Measurements from ENCODE around the gene RADX.
"Not testable (repeated sequence)": the region's sequence is repeated elsewhere in the genome, so short reads cannot be mapped to it uniquely, and the experiment has no call there.

The RADX gene

GRCh38 chrX:106653625-106654024 is 41.8 kb downstream of the RADX start:
- H3K36me3 ChIP-seq (ENCODE audit: control insufficient read depth in 2 of 2, insufficient read depth in 1 of 2, low read length in 2 of 2): peaks cover 35 to 46% of the 10 kb centered on the region in 2 experiments
- TF ChIP-seq, protein P1, sequence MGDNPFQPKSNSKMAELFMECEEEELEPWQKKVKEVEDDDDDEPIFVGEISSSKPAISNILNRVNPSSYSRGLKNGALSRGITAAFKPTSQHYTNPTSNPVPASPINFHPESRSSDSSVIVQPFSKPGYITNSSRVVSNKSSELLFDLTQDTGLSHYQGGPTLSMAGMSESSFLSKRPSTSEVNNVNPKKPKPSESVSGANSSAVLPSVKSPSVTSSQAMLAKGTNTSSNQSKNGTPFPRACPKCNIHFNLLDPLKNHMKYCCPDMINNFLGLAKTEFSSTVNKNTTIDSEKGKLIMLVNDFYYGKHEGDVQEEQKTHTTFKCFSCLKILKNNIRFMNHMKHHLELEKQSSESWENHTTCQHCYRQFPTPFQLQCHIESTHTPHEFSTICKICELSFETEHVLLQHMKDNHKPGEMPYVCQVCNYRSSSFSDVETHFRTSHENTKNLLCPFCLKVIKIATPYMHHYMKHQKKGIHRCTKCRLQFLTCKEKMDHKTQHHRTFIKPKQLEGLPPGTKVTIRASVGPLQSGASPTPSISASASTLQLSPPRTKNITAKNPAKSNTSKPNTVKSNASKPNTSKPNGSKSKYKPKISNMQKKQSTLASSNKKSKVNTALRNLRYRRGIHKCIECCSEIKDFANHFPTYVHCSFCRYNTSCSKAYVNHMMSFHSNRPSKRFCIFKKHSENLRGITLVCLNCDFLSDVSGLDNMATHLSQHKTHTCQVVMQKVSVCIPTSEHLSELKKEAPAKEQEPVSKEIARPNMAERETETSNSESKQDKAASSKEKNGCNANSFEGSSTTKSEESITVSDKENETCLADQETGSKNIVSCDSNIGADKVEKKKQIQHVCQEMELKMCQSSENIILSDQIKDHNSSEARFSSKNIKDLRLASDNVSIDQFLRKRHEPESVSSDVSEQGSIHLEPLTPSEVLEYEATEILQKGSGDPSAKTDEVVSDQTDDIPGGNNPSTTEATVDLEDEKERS (tag by site-specific recombination; IDR thresholded peaks at IDR 0.05): 0 out of 2 replicates have a peak, but pooled peaks have one; percentile 60
- peak; percentile 92 for TF ChIP-seq ZNF146 (tag by site-specific recombination; IDR thresholded peaks at IDR 0.05)
- H3K4me1 ChIP-seq (ENCODE audit: control insufficient read depth, insufficient read depth, low read length); H3K4me3 ChIP-seq (ENCODE audit: low read depth, low read length); H3K27ac ChIP-seq (ENCODE audit: extremely low read depth, low read depth, low read length); CTCF ChIA-PET; POLR2A ChIA-PET; H3K9me3 ChIP-seq (ENCODE audit: control insufficient read depth, insufficient read depth, low read depth, low read length): not testable (repeated sequence)

- TF ChIP-seq, protein P2, sequence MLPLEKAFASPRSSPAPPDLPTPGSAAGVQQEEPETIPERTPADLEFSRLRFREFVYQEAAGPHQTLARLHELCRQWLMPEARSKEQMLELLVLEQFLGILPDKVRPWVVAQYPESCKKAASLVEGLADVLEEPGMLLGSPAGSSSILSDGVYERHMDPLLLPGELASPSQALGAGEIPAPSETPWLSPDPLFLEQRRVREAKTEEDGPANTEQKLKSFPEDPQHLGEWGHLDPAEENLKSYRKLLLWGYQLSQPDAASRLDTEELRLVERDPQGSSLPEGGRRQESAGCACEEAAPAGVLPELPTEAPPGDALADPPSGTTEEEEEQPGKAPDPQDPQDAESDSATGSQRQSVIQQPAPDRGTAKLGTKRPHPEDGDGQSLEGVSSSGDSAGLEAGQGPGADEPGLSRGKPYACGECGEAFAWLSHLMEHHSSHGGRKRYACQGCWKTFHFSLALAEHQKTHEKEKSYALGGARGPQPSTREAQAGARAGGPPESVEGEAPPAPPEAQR (tag by site-specific recombination; IDR thresholded peaks at IDR 0.05): no peak
- TF ChIP-seq PRDM1 (tag by site-specific recombination; IDR thresholded peaks at IDR 0.05): no peak
- TF ChIP-seq ZFP41 (tag by site-specific recombination; IDR thresholded peaks at IDR 0.05; ENCODE audit: borderline replicate concordance): no peak
- H3K4me1 ChIP-seq (ENCODE audit: control insufficient read depth, insufficient read depth, low read length): no peaks in the 10 kb centered on the region
- ChIA-PET CTCF (no interaction called here), POLR2A (no interaction called here)
- peaks cover 8 to 65% of the 10 kb centered on the region in 2 experiments for H3K36me3 ChIP-seq (ENCODE audit: control insufficient read depth in 2 of 2, insufficient read depth in 1 of 2, low read length in 2 of 2)
- no peaks in the 10 kb centered on the region for H3K9me3 ChIP-seq (ENCODE audit: control insufficient read depth, insufficient read depth, low read depth, low read length)
- no peak overlapping the region for H3K27ac ChIP-seq (ENCODE audit: extremely low read depth, low read depth, low read length)
- no peak overlapping the region for H3K4me3 ChIP-seq (ENCODE audit: low read depth, low read length)
Measured at GRCh38 chrX:106670631-106671030, 58.9 kb downstream of the RADX start.

DNA sequence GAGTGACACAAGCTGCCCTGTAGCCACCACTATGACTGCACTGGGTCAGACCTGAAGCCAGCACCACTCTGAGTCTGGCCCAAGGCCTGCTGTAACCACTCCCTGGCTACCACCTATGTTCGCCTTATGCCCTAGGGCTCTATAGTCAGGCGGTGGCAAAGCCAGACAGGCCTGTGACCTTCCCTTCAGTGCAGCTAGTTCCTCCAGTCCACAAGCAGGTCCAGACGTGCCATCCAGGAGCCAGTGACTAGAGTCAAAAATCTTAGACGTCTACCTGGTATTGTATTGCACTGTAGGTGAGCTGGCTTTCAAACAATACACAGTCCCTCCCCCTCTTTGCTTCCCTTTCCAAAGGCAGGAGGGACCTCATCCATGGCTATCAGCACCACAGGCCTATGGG is 60.7 kb downstream of the RADX start:
- Histone ChIP-seq H3K36me3 (ENCODE audit: control insufficient read depth in 2 of 2, insufficient read depth in 1 of 2, low read length in 2 of 2) (peaks cover 4 to 59% of the 10 kb centered on the region in 2 experiments; a peak in 2 of 3 replicates), H3K4me3 (ENCODE audit: low read depth, low read length) (no peak overlapping the region), H3K9me3 (ENCODE audit: control insufficient read depth, insufficient read depth, low read depth, low read length) (no peaks in the 10 kb centered on the region), H3K4me1 (ENCODE audit: control insufficient read depth, insufficient read depth, low read length) (no peaks in the 10 kb centered on the region), H3K27ac (ENCODE audit: extremely low read depth, low read depth, low read length) (no peak overlapping the region)
- ChIA-PET POLR2A (no interaction called here), CTCF (interaction anchor here (0.7 kb wide), 1 partner anchor 35 kb away, joined by 4 read pairs; no protein-coding TSS in a partner anchor)
- TF ChIP-seq ZNF16 (tag by site-specific recombination; IDR thresholded peaks at IDR 0.05; ENCODE audit: low read depth) (no peak), ZNF48 (tag by site-specific recombination; IDR thresholded peaks at IDR 0.05) (no peak)

DNA sequence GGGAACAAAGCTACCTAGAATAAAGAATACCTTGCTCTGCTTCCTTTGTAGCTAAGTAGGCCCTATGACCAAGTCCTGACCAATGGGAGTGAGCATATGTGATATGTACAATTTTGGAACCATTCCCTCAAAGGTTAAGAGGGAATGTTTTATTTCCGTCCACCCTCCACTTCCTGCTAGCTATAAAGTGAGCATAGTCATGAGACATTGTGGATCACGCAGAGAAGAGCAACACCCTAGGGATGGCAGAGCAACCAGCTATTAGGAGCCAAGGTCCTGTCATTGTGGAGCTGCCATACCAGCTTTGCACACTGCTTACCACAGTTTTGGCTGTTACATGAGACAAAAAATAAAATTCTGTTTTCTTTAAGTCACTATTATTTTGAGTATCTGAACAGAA is 68.9 kb downstream of the RADX start:
- POLR2A ChIA-PET: no interaction called here
- CTCF ChIA-PET: no interaction called here
- no peaks in the 10 kb centered on the region for H3K4me1 ChIP-seq (ENCODE audit: control insufficient read depth, insufficient read depth, low read length)
- H3K27ac ChIP-seq (ENCODE audit: extremely low read depth, low read depth, low read length): no peak overlapping the region
- no peak overlapping the region for H3K4me3 ChIP-seq (ENCODE audit: low read depth, low read length)
- no peaks in the 10 kb centered on the region for H3K9me3 ChIP-seq (ENCODE audit: control insufficient read depth, insufficient read depth, low read depth, low read length)
- peaks cover 4 to 11% of the 10 kb centered on the region in 2 experiments; a peak in 2 of 3 replicates for H3K36me3 ChIP-seq (ENCODE audit: control insufficient read depth in 2 of 2, insufficient read depth in 1 of 2, low read length in 2 of 2)
- TF ChIP-seq ZBTB8A (tag by site-specific recombination; IDR thresholded peaks at IDR 0.05): no peak
- TF ChIP-seq SP3 (tag by site-specific recombination; IDR thresholded peaks at IDR 0.05): no peak
- TF ChIP-seq ZNF571 (tag by site-specific recombination; IDR thresholded peaks at IDR 0.05): no peak
- no peak for TF ChIP-seq ZNF184 (tag by site-specific recombination; IDR thresholded peaks at IDR 0.05)
- TF ChIP-seq HOXC10 (CRISPR knock-in tag; IDR thresholded peaks at IDR 0.05): no peak
- no peak for TF ChIP-seq ZNF785 (tag by site-specific recombination; IDR thresholded peaks at IDR 0.05)
- no peak for TF ChIP-seq ZBTB48 (tag by site-specific recombination; IDR thresholded peaks at IDR 0.05)
- TF ChIP-seq, protein P3, sequence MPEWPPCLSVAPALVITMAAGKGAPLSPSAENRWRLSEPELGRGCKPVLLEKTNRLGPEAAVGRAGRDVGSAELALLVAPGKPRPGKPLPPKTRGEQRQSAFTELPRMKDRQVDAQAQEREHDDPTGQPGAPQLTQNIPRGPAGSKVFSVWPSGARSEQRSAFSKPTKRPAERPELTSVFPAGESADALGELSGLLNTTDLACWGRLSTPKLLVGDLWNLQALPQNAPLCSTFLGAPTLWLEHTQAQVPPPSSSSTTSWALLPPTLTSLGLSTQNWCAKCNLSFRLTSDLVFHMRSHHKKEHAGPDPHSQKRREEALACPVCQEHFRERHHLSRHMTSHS (tag by site-specific recombination; IDR thresholded peaks at IDR 0.05): no peak
- no peak for TF ChIP-seq PRDM2 (tag by site-specific recombination; IDR thresholded peaks at IDR 0.05; ENCODE audit: borderline replicate concordance)
- TF ChIP-seq ZNF140 (tag by site-specific recombination; IDR thresholded peaks at IDR 0.05): no peak
- no peak for TF ChIP-seq SCRT1 (tag by site-specific recombination; IDR thresholded peaks at IDR 0.05; ENCODE audit: borderline replicate concordance)
